HG02678 (cell line): ENCODE measurements around the gene THBD.
"Not testable (repeated sequence)": the region's sequence is repeated elsewhere in the genome, so short reads cannot be mapped to it uniquely, and the experiment has no call there.

Experiments used
- ATAC-seq: cut with Tn5 transposase; IDR thresholded peaks from one replicate; pipeline ENCODE4 v1.9.1; 2021; ENCODE audit warnings: mild to moderate bottlenecking, moderate library complexity; ENCODE audit not compliant: unreplicated experiment

THBD gene

DNA sequence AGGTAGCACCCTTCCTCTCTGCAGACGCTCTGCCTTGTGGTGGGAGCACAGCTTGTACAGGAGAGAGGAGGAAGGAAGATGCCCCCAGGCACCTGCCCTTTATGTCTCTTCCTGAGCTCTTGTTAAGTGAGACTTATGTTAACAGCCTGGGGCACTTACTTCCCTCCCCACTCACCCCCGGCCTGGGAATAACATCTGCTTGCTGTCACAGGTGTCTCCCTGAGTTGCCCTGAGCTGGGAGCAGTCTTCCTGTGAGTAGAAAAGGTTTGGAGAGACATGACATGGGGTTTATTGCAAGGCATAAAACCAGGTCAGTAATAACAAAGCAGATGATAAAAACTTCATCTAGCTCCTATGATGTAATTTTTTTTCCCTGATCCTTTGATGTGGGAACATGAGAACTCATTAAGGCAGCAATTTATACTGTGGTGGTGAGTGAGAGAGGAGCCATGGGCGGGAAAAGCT lies 12.4 kb downstream of the THBD start:
- ATAC-seq = no peak

DNA sequence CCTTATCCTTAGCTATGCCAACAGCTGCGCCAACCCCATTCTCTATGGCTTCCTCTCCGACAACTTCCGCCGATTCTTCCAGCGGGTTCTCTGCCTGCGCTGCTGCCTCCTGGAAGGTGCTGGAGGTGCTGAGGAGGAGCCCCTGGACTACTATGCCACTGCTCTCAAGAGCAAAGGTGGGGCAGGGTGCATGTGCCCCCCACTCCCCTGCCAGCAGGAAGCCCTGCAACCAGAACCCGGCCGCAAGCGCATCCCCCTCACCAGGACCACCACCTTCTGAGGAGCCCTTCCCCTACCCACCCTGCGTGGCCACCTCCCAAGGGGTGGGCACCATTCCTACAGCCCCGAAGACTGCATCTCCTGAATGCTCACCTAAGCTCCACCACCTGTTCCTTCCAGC lies 13.1 kb downstream of the THBD start:
- ATAC-seq = no peak

DNA sequence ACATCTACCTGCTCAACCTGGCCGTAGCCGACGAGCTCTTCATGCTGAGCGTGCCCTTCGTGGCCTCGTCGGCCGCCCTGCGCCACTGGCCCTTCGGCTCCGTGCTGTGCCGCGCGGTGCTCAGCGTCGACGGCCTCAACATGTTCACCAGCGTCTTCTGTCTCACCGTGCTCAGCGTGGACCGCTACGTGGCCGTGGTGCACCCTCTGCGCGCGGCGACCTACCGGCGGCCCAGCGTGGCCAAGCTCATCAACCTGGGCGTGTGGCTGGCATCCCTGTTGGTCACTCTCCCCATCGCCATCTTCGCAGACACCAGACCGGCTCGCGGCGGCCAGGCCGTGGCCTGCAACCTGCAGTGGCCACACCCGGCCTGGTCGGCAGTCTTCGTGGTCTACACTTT lies 13.7 kb downstream of the THBD start:
- ATAC-seq = no peak

DNA sequence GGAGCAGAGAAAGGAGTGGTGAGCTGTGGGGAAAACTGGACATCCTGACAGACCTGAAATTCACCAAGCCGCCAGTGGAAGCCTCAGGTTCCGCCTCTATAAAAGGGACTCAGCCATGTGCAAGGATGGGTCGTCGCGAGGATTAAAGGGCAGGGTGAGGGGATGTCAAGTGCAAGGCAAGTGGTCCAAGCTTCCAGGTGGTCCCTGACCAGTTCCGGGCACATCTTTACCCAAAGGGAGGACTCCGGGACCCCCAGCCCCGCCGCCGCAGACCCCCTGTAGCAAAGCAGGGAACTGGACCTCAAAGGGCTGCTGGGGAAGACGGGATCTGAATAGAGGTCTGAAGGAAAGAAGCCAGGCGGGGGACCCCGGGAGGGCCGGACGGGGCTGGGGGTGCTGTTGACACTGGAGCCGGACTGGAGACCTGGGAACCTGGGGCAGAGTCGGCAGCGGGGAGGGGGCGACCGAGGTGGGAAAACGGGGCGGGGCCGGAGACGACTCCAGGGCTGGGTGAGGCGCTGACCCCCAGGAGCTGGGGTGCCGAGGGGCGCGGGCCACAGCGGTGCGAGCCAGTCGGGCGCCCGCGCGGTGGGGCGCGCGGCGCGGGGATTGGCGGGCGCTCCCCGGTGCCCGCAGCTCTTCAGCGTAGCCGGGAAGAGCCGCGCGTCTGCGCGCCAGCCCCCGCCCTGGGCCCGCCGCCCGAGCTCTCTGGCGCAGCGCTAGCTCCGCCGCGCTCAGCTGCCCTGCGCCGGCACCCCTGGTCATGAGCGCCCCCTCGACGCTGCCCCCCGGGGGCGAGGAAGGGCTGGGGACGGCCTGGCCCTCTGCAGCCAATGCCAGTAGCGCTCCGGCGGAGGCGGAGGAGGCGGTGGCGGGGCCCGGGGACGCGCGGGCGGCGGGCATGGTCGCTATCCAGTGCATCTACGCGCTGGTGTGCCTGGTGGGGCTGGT lies 14.5 kb downstream of the THBD start, which contains the start of gene SSTR4:
TSS of gene SSTR4 (plus strand) at position 592 of the 951 bp plus-strand sequence. CDS start at position 764, 172 bp downstream.
- no peak for ATAC-seq

DNA sequence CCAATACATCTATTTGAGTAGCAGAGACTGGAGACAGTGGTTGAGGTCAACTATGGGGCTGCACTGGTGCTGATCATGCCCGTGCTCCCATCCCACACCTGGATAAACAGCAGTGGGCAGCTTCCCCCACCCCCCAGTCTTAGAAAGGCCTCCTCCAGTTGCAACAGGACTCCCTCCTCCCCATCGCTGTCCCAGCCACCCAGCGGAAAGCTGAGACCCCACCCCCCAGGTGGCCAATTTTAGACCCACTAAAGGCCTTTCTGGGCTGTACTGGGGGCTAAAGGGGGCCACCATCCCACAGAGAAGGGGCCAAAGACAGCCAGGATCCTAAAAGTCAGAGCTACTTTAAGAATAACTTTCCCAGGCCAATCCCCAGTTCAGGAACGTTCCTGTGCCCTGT lies 15.6 kb downstream of the THBD start:
- no peak for ATAC-seq

DNA sequence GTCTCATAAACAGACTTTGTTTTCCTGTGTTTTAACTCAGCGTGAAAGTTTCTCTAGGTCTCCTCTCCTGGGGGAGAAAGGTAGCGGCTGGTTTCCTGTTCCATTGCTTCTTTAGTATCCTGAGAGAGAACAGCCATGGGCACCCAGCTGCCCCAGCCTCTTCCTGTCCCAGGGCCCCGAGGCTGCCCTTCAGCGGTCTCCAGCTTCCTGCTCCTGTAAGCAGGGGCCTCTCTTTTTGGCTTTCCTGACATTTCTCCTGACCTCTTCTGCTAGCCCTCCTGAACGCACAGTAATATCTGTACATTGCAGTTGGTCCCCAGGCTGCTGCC lies 16.8 kb downstream of the THBD start:
- ATAC-seq = no peak

DNA sequence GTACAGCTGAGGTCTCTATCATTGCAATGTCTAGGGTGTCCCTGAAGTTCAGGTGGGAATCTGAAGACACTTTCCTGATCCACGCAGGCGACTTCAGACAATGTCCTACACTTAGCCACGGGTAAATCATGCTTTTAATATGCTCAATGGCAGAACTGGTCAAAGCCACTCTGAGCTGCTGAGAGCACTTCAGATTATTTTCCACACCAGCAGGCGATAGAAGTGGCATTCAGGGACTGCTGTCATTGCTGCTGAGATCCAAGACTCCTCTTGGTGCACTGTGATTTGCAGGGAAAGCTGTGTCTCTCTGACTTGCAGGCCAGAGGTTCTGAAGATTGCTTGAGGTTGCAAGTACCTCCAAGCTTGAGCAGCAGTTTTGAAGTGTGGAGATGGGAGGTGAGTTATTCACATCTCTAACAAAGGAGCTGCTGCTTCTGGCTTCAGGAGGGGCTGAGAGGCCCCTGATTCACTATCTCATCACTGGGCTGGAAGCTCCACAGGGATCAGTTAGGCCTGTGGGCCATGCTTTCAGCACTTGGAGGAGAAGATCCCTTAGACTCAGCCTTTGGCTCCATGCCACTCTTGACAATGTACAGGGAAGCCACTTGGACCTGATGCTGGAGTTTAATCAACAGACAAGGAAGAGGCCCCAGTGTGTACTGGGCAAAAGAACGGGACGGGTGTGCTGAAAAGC lies 17.3 kb downstream of the THBD start:
- no peak for ATAC-seq

DNA sequence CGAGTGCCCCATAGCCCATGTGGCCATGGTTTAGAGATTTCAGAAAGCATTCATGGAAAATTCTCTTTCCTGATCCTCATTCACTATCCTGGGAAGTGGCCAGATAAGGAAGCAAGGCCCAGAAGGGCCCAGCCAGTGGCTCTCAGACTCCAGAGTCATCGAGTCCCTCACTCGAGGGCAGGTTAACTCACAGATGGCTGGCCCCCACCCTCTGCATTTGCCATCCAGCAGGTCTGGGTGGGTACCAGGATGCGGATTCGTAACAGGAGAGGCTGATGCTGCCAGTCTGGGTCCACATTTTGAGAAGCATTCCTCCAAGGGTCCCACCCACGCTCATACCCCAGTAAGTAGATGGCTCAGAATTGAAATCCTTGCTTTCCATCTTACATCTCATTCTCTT lies 18.1 kb downstream of the THBD start:
- ATAC-seq = no peak

DNA sequence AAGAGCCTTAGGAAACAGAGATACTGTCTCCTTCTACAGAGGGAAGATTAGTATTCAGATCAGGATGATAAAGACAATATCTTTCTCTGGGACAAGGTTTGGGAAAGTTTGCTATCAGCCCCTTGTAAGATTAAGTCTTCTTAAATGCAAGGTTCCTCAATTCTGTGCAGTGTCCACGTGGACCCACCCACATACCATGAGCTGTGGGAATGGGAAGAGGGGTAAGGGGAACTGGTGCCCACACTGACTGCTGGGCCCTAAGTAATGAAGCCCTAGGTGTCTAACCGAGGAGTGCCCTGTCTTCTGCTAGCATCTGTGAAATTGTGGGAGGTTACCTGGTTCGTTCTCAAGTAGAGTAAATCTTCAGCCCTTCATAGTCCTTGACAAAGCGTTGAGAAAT lies 20.1 kb downstream of the THBD start:
- ATAC-seq = no peak

DNA sequence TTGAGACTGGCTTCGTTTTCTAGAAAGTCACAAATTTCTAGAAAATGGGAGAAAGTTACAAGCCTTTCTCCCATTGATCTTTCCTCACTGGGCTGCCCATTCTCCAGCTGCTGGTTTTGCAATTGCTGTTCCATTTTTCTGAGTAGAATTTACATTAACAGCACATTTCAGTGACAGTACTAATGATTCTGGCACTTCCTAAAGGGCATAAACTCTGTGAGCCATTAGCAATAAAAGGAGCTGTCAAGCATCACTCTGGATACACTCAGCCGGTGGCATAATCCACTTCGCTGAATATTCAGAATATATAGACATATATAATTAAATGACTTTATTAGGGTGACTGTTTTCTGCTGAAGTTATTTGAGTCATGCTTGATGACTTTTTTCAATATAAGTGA lies 21.1 kb downstream of the THBD start:
- ATAC-seq = no peak

DNA sequence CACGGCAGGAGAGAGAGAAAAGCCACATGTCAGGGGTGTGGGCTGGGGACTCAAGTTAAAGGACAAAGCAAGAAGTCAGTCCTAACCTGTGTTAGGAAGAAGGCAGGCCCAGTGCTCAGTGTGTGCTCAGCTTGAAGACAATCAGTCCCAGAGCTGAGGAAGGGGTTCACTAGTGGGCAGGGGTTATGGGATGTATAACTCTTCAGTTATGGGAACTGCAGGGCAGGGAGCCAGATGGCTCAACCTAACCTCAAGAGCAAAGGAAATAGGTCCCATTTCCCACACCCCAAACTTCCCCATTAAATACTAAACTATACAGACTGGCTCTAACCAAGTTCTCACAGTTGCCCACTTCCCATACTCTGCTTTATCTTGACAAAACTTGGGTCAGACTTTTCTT lies 21.8 kb downstream of the THBD start:
- no peak for ATAC-seq

DNA sequence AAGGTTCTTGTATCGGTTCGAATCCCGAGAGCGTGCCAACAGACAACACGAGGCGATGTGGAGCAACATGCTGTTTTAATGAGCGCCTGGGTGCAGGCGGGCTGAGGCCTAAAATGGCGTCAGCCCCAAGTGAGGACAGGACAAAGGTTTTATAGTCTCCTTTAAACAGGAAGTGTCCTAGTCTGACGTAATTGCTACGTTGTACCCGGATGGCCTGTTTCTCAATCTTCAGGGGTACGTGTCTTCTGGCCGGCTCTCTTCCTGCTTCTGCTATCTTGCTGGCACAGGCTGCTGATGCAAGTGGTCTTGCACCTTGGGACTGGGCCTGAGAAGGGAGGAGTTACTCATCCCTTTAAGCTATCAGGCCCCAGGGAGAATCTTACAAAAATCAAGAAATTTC lies 24.0 kb downstream of the THBD start:
- not testable (repeated sequence) for ATAC-seq

DNA sequence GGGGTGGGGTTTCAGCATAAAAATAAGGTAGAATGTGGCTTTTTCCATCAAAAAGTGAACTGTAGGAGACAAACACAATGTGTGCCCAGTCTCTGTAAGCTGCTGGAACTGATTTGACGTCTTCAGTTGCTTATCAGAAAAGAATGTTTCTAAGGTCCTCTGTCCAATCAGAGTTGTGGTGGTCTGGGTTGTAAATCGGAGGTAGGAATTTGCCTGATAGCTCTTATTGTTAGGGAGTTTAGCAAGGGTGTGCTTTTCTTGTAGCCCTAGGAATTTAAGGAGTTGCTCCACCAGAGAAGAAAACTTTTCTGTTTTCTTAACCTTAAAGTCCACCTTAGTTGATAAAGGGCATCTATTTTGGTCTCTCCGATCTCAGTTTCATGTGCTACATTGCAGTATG lies 24.8 kb downstream of the THBD start:
- no peak for ATAC-seq

DNA sequence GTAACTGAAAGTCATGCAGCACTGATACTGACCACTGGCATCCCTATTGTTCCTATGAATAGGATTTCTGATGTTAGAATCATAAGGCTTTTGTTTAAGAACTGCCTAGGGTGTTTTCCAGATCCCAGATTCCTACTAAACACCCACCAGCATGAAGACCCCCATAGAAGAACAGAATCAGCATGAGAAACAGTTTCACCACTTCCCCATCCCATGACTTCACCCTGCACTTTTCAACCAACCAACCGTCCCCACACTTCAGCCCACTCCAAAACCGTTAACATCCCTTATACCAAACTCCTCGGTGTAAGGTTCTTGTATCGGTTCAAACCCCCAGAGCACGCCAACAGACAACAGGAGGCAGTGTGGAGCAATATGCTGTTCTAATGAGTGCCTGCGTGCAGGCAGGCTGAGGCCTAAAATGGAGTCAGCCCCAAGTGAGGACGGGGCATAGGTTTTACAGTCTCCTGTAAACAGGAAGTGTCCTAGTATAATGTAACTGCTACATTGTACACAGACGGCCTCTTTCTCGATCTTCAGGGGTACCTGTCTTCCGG lies 25.8 kb downstream of the THBD start:
- ATAC-seq = no peak

DNA sequence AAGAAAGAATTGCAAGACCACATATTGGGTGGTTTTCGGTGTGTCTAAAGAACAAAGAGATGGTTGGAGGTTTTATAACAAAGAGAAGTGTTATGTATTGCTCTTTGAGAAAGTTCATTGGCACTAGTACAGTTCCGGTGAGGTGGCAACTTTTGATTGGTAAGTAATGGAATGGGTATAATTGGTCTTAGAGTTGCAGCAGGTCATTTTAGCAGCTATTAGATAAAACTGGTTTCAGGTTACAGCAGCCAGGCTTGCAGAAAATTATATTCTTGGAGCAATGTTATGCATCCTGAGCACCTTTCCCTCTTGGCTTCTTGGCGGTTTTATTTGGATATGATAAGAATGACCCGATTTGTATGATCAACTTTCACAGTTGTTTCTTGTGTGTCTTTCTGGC lies 26.6 kb downstream of the THBD start:
- ATAC-seq = no peak

DNA sequence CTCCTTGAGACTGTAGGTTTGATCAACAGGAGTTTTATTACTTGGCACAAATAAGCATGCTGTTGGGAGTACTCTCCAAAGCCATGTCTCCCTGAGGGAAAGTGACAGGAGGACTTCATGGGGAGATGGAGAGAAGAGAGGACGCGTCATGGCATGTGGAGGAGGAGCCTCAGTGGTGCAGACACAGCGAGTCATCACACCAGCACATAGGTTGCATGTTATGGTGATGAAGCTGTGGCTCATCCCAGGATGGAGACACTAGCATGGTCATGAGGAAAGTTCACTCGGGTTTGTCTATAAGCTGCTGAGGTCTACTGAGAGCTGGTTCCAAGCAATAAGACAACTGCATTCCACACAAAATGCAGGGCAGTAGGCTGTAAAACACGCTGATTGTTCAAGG lies 27.5 kb downstream of the THBD start:
- no peak for ATAC-seq

DNA sequence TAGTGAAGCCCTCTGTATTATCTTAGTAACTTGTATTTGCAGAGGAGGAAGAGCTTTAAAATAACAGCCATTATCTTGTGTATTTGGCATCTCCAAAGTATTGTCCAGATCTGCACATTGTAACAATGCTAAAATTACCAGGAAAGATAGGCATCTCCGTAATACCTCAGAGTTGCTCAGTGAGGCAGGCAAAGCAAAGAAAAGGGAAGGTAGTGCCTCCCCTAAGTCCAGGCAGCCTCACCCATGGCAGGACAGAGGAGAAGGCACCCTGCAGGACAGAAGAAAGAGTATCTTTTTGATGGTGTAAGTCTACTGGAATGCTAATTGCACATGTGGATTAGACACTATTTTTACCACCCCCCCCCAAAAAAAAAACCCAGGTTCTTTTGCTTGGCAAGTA lies 27.9 kb downstream of the THBD start:
- ATAC-seq = no peak

DNA sequence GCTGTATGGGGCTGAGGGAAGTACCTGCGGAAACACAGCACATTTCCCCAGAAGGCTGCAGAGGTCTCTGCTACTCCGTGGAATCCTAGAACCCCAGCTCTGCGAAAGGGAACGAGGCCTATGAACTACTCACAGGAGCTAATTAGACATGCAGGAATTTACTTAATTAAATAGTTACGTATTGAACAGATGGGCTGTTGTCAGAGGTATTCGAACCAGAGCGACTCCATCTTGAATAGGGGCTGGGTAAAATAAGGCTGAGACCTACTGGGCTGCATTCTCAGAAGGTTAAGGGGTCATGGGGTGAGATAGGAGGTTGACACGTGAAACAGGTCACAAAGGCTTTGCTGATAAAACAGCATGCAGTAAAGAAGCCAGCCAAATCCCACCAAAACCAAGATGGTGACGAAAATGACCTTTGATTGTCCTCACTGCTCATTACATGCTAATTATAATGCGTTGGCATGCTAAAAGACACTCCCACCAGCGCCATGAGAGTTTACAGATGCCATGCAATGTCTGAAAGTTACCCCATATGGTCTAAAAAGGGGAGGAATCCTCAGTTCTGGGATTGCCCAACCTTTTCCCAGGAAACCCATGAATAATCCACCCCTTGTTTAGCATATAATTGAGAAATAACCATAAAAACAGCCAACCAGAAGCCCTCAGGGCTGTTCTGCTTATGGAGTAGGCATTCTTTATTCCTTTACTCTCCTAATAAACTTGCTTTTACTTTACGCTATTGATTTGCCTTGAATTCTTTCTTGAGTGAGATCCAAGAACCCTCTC lies 29.0 kb downstream of the THBD start:
- no peak for ATAC-seq

DNA sequence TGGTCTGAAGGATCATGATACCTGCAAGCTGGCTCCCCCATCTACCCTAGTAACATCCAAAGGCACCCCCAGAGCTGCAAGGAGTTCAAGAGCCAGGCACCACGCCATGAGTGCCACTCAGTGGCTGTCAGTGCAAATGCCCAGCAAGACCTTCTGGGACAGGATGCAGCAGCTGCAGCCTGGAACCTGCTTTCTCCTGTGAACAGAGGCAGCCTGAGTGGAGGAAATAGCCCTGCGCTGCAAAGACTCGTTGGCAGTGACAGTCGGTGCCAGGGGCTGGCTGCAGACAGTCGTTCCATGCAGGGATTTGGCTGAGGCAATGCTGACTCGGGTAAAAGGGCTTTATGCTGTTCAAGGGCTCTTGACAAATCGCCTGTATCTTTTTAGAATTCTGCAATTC lies 30.1 kb downstream of the THBD start:
- no peak for ATAC-seq

DNA sequence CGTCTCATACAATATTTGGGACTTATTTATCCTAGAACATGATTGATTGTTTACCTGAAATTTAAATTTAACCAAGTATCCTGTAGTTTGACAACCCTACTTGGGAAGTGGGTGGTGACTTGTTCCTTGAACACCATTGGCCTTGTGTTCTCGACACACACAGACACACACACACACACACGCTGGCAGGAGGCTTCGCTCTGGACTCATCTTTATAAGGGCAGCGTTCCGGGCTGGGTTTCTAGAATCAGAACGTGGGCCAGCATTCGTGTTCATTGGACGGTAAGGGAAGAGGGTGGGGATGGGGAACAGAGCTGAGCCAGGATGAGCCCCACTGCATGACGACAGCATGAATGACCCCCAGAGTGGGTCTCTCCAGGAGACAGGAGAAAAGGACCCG lies 30.5 kb downstream of the THBD start:
- ATAC-seq = no peak

DNA sequence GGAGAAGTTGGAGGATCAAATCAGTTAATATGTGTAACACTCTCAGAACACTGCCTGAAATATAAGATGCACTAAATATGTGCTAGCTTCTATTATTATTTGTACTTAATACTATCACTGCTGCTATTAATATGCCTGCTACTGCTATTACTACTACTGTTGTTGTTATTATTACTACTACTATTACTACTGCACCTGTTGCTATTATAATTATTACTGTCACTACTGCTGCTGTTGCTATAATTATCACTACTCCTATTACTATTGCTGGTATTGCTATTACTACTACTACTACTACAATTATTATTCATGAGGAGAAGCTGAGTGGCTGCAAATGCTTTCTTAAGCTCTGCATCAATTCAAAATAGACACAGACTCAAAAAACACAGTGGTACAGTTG lies 31.0 kb downstream of the THBD start:
- no peak for ATAC-seq
